Activated CD4-positive, CD25-positive, alpha-beta regulatory T cell treated with anti-CD3 and anti-CD28 coated beads, Interleukin-2, amount 50 U/mL, for 16 hours (primary cell): ENCODE measurements around the gene GGTLC3.
"Not testable (repeated sequence)": the region's sequence is repeated elsewhere in the genome, so short reads cannot be mapped to it uniquely, and the experiment has no call there.

Experiments used
- DNase-seq: peaks from one replicate; pipeline ENCODE4 v3.0.0-alpha.2; 2020; ENCODE audit warnings: low read depth, low spot score

GGTLC3 gene

DNA sequence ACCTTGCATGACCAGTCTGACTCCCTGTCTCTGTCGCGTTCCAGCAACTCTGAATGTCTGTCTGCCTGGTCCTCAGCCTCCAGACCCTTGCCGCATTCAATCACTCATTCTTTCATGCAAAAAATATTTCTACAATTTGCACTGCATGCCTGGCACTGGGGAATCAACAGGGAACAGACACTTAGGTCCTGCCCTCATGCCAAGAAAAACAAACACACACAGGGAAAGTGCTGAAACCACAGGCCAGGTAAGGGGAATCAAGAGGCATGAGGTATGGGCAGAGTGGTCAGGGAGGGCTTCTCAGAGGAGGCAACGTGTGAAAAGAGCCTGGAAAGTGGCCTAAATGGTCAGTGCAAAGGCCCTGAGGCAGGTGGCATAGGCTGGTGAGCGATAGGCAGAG, at the start of gene GGTLC3:
TSS of gene GGTLC3 (minus strand) at position 101 of the 400 bp plus-strand sequence. CDS start 264 bp downstream, outside the sequence.
- not testable (repeated sequence) for DNase-seq

GRCh38 chr22:18560099-18560974, 42.4 kb upstream of the GGTLC3 start:
- DNase-seq: not testable (repeated sequence)

DNA sequence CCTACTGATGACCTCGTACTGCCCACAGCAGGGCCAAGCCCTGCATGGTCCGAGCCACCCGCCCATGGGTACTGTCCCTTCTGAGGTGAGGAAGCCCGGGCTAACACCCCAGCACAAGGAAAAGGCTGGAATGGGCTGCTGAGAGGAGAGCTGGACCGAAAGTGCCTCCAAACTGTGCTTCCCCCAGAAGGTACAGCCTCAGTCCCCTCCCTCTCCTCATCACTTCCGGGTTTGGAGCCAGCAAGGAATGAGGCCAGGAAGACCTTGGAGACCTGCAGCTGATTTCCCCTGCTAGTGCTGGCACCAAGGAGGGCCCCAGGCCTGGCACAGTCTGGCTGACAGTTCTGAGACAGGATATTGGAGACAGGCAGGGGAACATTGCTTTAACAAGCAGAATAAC, 41.0 kb upstream of the GGTLC3 start:
- not testable (repeated sequence) for DNase-seq

GRCh38 chr22:18558516-18558915, 40.6 kb upstream of the GGTLC3 start:
- not testable (repeated sequence) for DNase-seq

GRCh38 chr22:18554280-18555256, 36.6 kb upstream of the GGTLC3 start:
- DNase-seq: not testable (repeated sequence)

- DNase-seq: not testable (repeated sequence)
These were observed 35.1 kb upstream of the GGTLC3 start for GRCh38 chr22:18552839-18553597.

DNA sequence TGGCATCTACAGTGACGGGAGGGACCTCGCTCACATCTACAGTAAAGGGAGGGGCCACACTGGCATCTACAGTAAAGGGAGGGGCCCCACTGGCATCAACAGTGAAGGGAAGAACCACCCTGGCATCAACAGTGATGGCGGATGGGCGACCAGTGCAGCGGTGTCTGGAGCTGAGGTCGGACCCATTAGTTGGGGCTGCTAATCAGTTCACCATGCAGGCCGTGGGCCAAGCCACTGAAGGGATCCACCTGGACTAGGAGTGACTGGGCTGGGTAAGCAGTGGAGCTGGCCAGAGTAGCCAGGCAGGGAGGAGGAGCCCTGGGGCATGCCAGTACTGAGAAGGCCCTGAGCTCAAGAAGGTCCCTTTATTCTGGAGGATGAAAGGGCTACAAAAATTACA, 33.1 kb upstream of the GGTLC3 start:
- DNase-seq: not testable (repeated sequence)

- DNase-seq: not testable (repeated sequence)
These were observed 31.7 kb upstream of the GGTLC3 start for GRCh38 chr22:18549458-18550179.

DNA sequence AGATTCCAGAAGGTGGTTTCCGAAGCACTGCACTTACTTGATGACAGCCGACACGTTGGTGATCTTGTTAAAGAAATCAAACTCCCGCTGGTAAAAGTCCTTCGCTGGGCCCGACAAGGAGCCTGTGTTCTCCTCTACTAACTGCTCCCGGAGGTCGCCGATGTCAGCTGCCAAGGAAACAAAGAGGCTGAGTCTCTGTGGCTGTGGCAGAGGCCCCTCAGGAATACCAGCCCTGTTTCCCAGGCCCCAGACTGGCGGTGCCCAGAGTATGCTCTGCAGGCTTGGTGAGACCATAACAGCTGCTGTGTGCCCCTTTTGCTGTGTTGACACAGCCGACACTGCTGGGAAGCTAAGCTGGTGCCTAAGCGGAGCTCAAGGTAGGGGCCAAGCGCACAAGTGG, 26.7 kb upstream of the GGTLC3 start:
- not testable (repeated sequence) for DNase-seq

DNA sequence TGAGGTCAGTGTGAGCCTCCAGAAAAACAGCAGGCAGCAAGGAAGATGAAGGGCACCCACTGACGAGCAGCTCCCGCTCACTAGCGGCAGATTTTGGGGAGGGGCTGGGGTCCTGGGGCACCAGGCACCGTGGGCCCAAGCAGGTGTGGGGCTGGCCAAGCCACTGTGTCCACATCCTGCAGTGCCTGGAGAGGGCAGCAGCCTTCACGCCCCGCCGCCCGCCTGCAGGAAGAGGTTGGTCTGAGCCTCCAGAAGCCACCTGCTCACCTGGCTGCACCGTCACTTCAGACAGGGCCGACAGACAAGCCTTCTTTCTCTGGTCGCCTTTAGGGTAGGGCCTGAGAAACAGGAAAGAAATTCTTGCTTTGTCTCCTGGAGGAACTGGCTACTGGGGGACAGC, 25.4 kb upstream of the GGTLC3 start:
- DNase-seq: not testable (repeated sequence)

- DNase-seq: not testable (repeated sequence)
These were observed 22.0 kb upstream of the GGTLC3 start for GRCh38 chr22:18539994-18540393.

GRCh38 chr22:18534315-18534714, 16.4 kb upstream of the GGTLC3 start:
- DNase-seq: not testable (repeated sequence)

DNA sequence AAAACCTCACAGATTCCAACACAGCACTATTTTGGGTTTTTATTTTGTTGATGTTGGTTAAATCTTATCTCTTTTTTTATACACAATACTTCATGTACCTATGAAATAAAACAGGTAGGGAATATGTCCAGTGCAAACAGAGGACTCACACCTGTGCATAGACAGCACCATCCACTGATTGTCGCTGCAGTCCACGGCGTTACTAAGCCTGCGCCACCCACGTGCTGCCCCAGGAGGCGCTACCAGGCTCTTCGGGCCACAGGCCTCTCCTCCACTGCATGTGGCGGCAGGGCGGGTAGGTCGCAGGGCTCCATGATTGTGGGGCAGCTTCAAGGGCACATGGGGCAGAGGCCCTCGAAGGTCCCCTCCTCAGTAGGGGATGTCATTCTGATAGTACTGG, 15.7 kb upstream of the GGTLC3 start:
- not testable (repeated sequence) for DNase-seq

DNA sequence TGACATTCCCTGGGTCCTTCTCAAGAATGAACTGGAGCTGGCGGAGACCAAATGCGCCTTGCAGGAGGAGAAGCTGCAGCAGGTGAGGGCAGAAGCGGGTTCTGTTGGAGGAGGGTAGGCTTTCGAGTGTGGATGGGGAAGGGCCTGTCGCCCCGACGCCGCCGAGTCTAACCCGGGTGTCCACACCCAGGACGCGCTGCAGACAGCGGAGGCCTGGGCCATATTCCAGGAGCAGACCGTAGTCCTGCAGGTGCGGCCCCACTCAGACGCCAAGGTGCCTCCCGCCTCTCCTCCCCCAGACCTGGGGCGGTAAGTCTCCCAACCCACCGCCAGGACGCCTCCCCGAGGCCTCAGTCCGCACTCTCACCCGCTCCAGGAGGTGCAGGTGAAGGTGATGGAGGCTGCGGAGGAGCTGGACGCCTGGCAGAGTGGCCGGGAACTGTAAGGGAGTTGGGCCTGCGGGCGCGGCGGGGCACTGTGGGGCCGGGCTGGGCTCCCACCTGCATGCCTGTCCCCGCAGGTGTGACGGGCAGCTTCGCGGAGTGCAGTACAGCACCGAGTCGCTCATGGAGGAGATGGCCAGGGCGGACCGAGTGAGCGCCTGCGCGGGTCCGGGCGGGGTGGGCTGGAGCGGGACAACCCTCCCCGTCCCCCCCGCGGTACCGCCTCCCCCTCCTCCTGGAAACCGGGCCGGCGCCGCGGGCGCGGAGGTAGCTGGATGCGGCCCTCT, 11.6 kb upstream of the GGTLC3 start:
- not testable (repeated sequence) for DNase-seq

DNA sequence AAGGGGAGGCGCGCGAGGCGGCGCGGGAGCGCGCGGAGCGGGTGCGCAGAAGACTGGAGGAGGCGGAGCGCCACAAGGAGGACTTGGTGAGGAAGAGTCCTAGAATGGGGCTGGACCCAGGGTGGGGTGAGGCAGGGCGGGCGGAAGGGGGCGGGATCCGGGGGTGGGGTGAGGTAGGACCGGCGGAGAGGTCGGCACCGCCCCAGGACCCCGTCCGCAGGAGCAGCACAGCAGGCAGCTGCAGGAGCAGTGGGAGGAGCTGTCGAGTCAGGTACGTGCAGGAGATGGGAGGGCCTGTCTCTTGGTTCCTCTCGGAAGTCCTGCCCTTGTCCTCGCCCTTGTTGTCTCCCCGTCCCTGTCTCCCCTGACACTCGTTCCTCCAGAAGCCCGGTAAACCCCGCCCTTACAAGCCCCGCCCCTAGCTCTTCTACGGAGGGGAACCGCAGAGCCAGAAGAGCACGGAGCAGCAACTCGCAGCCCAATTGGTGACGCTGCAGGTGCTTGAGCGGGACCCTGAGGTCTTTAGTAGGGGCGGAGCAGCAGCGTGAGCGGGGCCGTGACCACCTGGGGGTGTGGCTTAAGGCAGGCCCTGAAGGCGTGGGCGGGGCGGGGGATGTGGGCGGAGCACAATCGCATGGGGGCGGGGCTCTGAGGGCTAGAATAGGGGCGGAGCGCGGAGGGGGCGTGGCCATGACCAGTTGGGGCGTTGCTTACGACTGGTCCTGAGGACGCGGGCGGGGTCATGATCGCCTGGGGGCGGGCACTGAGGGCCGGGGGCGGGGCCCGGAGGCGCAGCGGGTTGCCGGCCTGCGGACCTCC, 10.8 kb upstream of the GGTLC3 start:
- peak; percentile 86 for DNase-seq

DNA sequence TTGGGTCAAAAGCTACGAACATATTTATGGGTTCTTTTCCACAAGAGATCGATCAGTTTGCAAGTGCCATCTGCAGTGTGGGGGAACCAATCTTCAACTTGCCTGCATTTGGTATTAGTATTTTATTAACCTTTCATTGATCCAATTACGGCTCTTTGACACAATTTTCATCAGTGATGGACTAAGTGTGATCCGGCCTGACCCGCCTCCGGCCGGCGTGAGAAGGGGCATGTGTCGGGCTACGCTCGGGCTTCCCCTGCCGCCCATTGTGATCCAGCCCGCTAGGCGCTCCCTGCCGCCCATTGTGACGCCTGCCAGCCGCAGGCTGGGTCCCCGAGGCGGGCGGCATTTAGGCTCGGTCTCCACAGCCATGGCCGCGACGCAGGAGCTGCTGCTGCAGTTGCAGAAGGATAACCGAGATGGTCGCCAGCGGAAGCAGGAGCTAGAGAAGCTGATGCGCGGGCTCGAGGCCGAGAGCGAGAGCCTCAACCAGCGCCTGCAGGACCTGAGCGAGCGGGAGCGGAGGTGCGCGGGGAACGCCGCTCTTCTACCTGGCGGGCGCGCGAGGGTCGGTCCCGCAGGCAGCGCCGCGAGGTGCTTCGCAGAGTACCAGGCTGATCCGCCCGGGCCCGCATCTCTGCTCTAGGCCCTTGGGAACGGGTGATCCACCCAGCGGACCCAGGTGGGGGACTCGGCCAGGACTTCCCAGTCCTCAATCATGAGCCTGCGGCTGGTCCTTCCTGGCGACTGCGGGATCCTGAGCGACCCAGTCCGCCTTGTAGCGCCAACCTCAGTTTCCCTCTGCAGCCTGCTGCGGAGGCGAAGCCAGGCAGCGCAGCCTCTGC, 10.0 kb upstream of the GGTLC3 start, which contains the start of gene TMEM191B:
TSS of gene TMEM191B (plus strand) at position 51 of the 845 bp plus-strand sequence. CDS start at position 230, 179 bp downstream.
- DNase-seq: not testable (repeated sequence)

DNA sequence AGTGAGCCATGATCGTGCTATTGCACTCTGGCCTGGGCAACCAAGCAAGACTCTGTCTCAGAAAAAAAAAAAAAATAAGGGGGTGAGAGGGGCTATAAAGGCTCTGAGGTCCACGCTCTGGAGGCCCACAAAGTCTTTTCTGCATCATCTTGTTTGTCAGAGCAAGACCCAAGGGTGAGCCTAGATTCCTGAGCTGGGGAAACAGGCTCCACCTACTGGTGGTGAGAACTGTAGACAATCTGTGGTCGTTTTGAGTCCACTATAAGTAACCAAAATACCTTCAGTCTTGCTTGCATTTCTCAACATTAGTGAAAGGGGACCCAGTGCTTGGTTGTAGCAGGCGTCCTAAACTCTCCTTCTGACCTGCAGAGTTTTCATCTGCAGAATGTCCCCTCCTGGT, 5.4 kb upstream of the GGTLC3 start:
- DNase-seq: not testable (repeated sequence)

GRCh38 chr22:18522762-18523161, 4.8 kb upstream of the GGTLC3 start:
- DNase-seq: not testable (repeated sequence)
